ENCODE measurements around the gene GALNT16. TPM values are rescaled to one million over a fixed set of nuclear protein-coding genes. Genes with fewer than 3 reads are reported as not detected.

Gene GALNT16
- total and polyA plus RNA-seq, 2 of the 8 experiments (the other 6 are each of a cell fraction or from before 2014, with no cell fraction given): 5.4 to 6.3 TPM

DNA sequence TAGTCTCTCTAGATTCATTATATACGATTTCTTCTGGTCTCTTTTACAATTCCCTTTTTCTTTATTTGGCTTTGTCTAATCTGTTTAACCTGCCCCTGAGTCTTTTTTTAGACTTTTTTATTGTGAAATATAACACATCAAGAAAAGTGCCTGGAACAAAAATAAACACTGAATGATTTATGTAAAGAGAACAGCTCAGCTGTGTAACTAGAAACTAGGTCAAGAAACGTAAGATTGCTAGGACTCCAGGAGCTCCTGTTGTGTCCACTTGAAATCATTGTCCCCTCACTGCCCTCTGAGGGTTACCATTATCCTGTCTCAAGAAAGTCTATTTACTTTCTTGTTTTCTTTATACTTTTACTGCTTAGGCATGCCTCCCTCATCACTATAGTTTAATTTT is 45.6 kb upstream of the GALNT16 start:
- Histone ChIP-seq H3K79me2 (ENCODE audit: control insufficient read depth in 1 of 2, insufficient read depth in 2 of 2, low read length in 2 of 2) (no peaks in the 10 kb centered on the region), H2BK5ac (ENCODE audit: low read depth, low read length) (no peak overlapping the region), H2BK15ac (ENCODE audit: low read length) (no peak overlapping the region), H2BK12ac (ENCODE audit: low read depth, low read length) (no peak overlapping the region), H3K36me3 (ENCODE audit: control insufficient read depth in 2 of 4, insufficient read depth in 4 of 4, low read length in 3 of 4) (peaks cover 0 to 15% (median 3%) of the 10 kb centered on the region in 4 experiments; a peak in 4 of 8 replicates), H2AK5ac (ENCODE audit: low read depth, low read length) (no peak overlapping the region), H3K56ac (replicated peaks; ENCODE audit: insufficient read length, low read depth, low read length) (no peak overlapping the region), H3K9me3 (ENCODE audit: insufficient read depth in 2 of 2, low read depth in 1 of 2, low read length in 1 of 2) (no peaks in the 10 kb centered on the region), H3K4me2 (ENCODE audit: insufficient read depth in 1 of 2, low read depth in 2 of 2, low read length in 2 of 2) (no peak overlapping the region), H3K23ac (ENCODE audit: insufficient read length) (no peak overlapping the region), H3K4me3 (ENCODE audit: extremely low read depth in 1 of 4, insufficient read depth in 2 of 4, low read depth in 3 of 4, low read length in 4 of 4) (no peak overlapping the region), H3K14ac (ENCODE audit: insufficient read length) (no peak overlapping the region), H2BK20ac (ENCODE audit: low read length) (no peak overlapping the region), H3K4ac (replicated peaks; ENCODE audit: insufficient read length, low read depth, low read length) (no peak overlapping the region), H3K79me1 (ENCODE audit: low read depth, low read length) (no peaks in the 10 kb centered on the region), H3K4me1 (replicated peaks in 1 of 4; ENCODE audit: control insufficient read depth in 3 of 4, insufficient read depth in 4 of 4, low read length in 3 of 4) (no peaks in the 10 kb centered on the region), H4K8ac (ENCODE audit: extremely low read depth, insufficient read depth, low read length) (no peak overlapping the region), H2AFZ (ENCODE audit: low read length) (no peak overlapping the region), H3K27ac (ENCODE audit: low read depth, low read length) (no peak overlapping the region), H3K27me3 (replicated peaks in 1 of 4; ENCODE audit: control insufficient read depth in 3 of 4, extremely low read depth in 1 of 4, insufficient read depth in 3 of 4, low read length in 3 of 4) (no peaks in the 10 kb centered on the region), H4K91ac (replicated peaks; ENCODE audit: insufficient read length, low read length) (no peak overlapping the region), H2BK120ac (replicated peaks; ENCODE audit: low read depth, low read length) (no peak overlapping the region), H3K18ac (ENCODE audit: extremely low read depth, low read length) (no peak overlapping the region), H3K9ac (replicated peaks in 1 of 4; ENCODE audit: extremely low read depth in 1 of 4, low read depth in 3 of 4, low read length in 3 of 4) (no peak overlapping the region), H4K20me1 (replicated peaks in 1 of 2; ENCODE audit: control insufficient read depth in 1 of 2, insufficient read depth in 2 of 2, low read length in 2 of 2) (peaks cover 0 to 2% of the 10 kb centered on the region in 2 experiments), H4K5ac (ENCODE audit: insufficient read length, low read depth, low read length) (no peak overlapping the region), H3K23me2 (ENCODE audit: low read depth, low read length) (no peaks in the 10 kb centered on the region)
- ChIA-PET CTCF (ENCODE audit: partially characterized antibody) (no interaction called here), POLR2A (ENCODE audit: partially characterized antibody) (no interaction called here)
- DNase-seq (ENCODE audit: low read depth in 1 of 2, low spot score in 2 of 2): no peak
- WGBS, 2 experiments (ENCODE audit: extremely low coverage in 1 of 2, insufficient coverage in 1 of 2, insufficient read length in 1 of 2, insufficient replicate concordance in 2 of 2, low coverage in 1 of 2, low lambda C conversion rate in 2 of 2, missing lambda C conversion rate in 1 of 2): 85% methylated on average over 2 of the region's 2 CpGs; no CpG with 5 or more reads in 1 of the 2 experiments
- FAIRE-seq: no peak
- no peak for TF ChIP-seq HDAC6 (IDR thresholded peaks at IDR 0.05; ENCODE audit: low read depth, low read length)
- TF ChIP-seq TCF12 (IDR thresholded peaks at IDR 0.05; ENCODE audit: low read depth, low read length): no peak
- TF ChIP-seq GTF2F1 (IDR thresholded peaks at IDR 0.05; ENCODE audit: borderline replicate concordance, low read depth, low read length): no peak
- TF ChIP-seq CEBPB (IDR thresholded peaks at IDR 0.05; ENCODE audit: low read depth, low read length): no peak
- TF ChIP-seq, protein P1, sequence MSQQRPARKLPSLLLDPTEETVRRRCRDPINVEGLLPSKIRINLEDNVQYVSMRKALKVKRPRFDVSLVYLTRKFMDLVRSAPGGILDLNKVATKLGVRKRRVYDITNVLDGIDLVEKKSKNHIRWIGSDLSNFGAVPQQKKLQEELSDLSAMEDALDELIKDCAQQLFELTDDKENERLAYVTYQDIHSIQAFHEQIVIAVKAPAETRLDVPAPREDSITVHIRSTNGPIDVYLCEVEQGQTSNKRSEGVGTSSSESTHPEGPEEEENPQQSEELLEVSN (IDR thresholded peaks at IDR 0.05): no peak
- no peak for TF ChIP-seq RBBP5 (IDR thresholded peaks at IDR 0.05; ENCODE audit: borderline replicate concordance, low read depth, low read length)
- TF ChIP-seq POLR2AphosphoS5 (IDR thresholded peaks at IDR 0.05; ENCODE audit: low read depth, low read length): no peak
- TF ChIP-seq NANOG (IDR thresholded peaks at IDR 0.05; ENCODE audit: insufficient read depth, low read depth, low read length, poor library complexity, severe bottlenecking): no peak
- TF ChIP-seq SP4 (IDR thresholded peaks at IDR 0.05; ENCODE audit: low read length): no peak
- TF ChIP-seq SUZ12 (IDR thresholded peaks at IDR 0.05; ENCODE audit: low read length): no peak
- TF ChIP-seq TAF7 (optimal IDR thresholded peaks at IDR 0.05; ENCODE audit: borderline replicate concordance, low read depth, low read length): no peak
- no peak for TF ChIP-seq PHF8 (conservative IDR thresholded peaks at IDR 0.05; ENCODE audit: low read depth, low read length)
- no peak for TF ChIP-seq ASH2L (IDR thresholded peaks at IDR 0.05; ENCODE audit: low read length)
- TF ChIP-seq SIN3A (conservative IDR thresholded peaks at IDR 0.05 in 1 of 2, IDR thresholded peaks at IDR 0.05 in 1 of 2; ENCODE audit: low read depth in 1 of 2, low read length in 2 of 2): no peak

Data from H1 (cell line).